HepG2 (cell line): ENCODE results near the gene ZMIZ1.

Experiments
- HNRNPH1 ChIP-seq: fragments of 200-400 bp; formaldehyde crosslinking; optimal IDR thresholded peaks from 2 replicates; pipeline ENCODE3; 2017; ENCODE audit warnings: mild to moderate bottlenecking, low read depth, low read length
- MEIS1 ChIP-seq: sonication (generic); formaldehyde crosslinking; IDR thresholded peaks from 2 replicates; pipeline ENCODE4 v1.9.0; 2021; ENCODE audit warnings: mild to moderate bottlenecking, missing genetic modification reagents, moderate library complexity, borderline replicate concordance
- ZNF296 ChIP-seq: sonication (generic); formaldehyde crosslinking; conservative IDR thresholded peaks from 2 replicates; pipeline ENCODE4 v1.5.0; 2020; ENCODE audit warnings: mild to moderate bottlenecking, missing genetic modification reagents
- ZNF530 ChIP-seq: sonication (generic); formaldehyde crosslinking; IDR thresholded peaks from 2 replicates; pipeline ENCODE4 v1.5.0; 2020; ENCODE audit warnings: low read depth, mild to moderate bottlenecking, missing genetic modification reagents
- TF ChIP-seq, protein P1 (sequence below): sonication (generic); formaldehyde crosslinking; IDR thresholded peaks from 2 replicates; pipeline ENCODE4 v1.5.0; 2020; ENCODE audit warnings: missing genetic modification reagents

DNA sequence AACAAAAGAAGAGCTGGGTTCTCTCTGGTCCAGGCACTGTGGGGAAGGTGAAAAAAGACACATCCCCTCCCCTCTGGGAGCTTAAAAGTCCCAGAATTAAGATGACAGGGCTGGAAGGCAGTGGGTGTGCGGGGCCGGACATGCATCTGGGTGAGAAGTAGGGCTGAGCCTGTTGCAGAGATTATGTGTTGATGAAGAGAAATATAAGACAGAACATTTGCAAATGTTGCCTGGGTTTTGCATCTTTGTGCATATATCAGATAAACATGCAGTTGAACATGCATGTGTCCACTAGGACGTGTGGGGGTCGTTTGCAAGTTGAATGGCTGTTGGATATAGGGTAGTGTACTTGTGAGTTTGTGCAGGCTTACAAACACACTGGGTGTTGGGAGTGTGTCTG lies 184.2 kb downstream of the ZMIZ1 start:
- TF ChIP-seq ZNF296 (CRISPR knock-in tag) (no peak), ZNF530 (CRISPR knock-in tag) (no peak), HNRNPH1 (no peak), MEIS1 (CRISPR knock-in tag) (no peak)
- TF ChIP-seq, protein P1, sequence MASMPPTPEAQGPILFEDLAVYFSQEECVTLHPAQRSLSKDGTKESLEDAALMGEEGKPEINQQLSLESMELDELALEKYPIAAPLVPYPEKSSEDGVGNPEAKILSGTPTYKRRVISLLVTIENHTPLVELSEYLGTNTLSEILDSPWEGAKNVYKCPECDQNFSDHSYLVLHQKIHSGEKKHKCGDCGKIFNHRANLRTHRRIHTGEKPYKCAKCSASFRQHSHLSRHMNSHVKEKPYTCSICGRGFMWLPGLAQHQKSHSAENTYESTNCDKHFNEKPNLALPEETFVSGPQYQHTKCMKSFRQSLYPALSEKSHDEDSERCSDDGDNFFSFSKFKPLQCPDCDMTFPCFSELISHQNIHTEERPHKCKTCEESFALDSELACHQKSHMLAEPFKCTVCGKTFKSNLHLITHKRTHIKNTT (CRISPR knock-in tag): no peak
